GM18861 (cell line): Measurements from ENCODE around the gene SLC25A30.
A peak's percentile ranks its signal among the peaks of the same experiment; 100 is the strongest.

ENCODE experiments used
- ATAC-seq: cut with Tn5 transposase; IDR thresholded peaks from one replicate; pipeline ENCODE4 v1.9.1; 2021; ENCODE audit not compliant: unreplicated experiment

Gene SLC25A30

DNA sequence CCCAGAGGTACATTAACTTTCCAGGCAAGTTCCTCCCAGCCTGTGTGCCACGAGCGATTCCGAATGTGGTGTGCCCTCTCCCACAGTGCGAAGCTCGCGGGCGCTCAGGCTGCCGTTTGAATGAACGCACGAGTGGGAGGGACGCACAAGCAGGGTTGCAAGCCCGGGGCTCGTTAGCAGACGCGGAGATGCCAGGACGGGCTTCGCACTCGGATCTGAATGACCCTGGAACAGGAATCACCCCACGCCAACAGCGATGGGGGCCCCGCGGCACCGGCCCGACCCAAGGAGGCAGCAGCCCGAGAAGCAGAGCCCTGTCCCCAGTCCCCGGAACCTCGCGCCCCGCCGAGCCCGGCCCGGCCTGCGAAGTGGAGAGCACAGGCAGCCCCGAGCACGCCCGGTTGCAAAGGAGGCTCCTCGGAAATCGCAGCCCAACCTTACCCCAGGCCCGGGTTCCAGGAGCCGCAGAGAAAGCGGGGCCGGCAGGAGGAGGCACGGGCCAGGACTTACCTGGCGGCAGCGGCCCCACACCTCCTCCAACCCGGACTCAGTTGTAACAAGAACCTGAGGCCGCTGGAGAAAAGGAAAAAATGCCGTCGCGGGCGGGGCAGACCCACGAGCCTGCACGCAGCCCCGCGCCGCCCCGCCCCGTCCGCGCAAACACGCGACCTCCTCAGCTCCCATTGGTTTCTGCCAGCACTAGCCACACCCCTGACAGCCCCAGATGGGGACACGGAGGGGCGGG is at the start of gene SLC25A30:
TSS of gene SLC25A30 (minus strand) at position 584 of the 745 bp plus-strand sequence. CDS start 6,948 bp downstream, outside the sequence.
- peak; percentile 74 for ATAC-seq

- ATAC-seq: no peak
These were observed 48.2 kb upstream of the SLC25A30 start for GRCh38 chr13:45466359-45466758.

DNA sequence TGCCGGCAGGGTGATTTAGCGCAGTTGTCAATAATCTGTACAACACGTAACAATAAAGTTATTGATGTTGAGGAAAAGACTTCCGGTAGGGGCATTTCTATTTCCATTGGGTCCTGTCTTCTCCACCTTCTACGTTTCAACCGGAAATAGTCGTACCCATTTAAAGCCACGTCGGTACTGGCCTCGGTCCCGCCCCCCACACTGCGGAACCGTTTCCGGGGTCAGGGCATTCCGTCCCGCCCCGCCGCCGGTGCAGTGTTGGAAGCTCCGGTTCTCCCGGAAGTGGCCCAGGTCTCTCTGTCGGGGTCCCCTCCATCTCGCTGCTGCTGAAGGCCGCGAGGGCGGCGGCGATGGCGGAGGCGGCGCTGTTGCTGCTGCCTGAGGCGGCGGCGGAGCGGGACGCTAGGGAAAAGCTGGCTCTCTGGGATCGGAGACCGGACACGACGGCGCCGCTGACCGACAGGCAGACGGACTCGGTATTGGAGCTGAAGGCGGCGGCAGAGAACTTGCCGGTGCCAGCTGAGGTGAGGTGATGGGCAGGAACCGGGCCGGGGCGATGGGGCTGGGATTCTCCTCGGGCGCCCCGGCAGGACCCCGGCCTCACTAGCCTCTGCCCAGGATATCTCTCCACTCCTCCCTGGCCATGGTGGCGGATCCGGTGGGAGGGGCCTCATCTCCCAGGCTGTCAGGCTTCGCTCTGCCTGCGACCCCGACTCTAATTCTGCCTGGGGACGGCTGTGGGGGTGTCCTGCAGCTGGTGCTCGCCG is 46.7 kb upstream of the SLC25A30 start, which contains the start of gene COG3:
TSS of gene COG3 (plus strand) at position 253 of the 767 bp plus-strand sequence. CDS start at position 351, 98 bp downstream.
- peak; percentile 91 for ATAC-seq

DNA sequence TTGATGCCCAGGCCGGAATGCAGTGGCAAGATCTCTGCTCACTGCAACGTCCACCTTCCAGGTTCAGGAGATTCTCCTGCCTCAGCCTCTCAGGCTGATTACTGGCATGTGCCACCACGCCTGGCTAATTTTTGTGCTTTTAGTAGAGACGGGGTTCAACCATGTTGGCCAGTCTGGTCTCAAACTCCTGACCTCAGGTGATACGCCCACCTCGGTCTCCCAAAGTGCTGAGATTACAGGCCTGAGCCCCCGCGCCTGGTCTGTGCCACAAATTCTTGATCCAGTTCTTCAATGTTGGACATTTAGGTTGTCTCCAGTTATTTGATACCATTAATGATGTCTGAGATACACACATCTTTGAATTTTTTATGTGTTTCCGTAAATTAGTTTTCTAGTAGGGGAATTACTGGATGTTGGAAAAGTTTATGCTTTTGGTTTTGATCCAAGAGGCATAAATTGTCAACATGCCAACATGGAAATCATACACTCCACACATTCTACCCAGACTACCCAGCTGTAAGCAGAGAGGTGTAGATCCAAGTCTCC is 46.0 kb upstream of the SLC25A30 start:
- no peak for ATAC-seq

- no peak for ATAC-seq
These were observed 38.2 kb upstream of the SLC25A30 start for GRCh38 chr13:45456196-45456972.

- no peak for ATAC-seq
These were observed 36.0 kb upstream of the SLC25A30 start for GRCh38 chr13:45454204-45454603.

DNA sequence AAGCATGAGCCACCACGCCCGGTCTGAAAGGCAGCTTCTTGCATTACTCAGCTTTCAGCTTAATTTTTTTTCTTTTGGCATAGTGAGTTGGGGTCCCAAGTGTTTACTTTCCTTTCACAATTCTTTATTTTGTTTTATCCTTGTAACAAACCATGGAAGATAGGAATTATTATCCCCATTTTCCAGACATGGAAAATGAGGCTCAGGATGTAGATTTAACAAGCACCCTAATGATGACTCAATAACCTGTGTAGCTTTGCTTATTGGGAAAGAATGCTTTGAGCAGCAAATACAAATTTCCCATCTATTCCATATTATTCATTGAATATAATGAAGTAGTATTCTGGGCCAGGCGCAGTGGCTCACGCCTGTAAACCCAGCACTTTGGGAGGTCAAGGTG is 33.1 kb upstream of the SLC25A30 start:
- ATAC-seq: no peak

- no peak for ATAC-seq
These were observed 30.9 kb upstream of the SLC25A30 start for GRCh38 chr13:45448965-45449559.

- ATAC-seq: no peak
These were observed 29.0 kb upstream of the SLC25A30 start for GRCh38 chr13:45447050-45447661.

GRCh38 chr13:45446181-45446580 is 28.0 kb upstream of the SLC25A30 start:
- ATAC-seq: no peak

- no peak for ATAC-seq
These were observed 26.9 kb upstream of the SLC25A30 start for GRCh38 chr13:45445053-45445452.

- ATAC-seq: no peak
These were observed 23.5 kb upstream of the SLC25A30 start for GRCh38 chr13:45441633-45442032.

DNA sequence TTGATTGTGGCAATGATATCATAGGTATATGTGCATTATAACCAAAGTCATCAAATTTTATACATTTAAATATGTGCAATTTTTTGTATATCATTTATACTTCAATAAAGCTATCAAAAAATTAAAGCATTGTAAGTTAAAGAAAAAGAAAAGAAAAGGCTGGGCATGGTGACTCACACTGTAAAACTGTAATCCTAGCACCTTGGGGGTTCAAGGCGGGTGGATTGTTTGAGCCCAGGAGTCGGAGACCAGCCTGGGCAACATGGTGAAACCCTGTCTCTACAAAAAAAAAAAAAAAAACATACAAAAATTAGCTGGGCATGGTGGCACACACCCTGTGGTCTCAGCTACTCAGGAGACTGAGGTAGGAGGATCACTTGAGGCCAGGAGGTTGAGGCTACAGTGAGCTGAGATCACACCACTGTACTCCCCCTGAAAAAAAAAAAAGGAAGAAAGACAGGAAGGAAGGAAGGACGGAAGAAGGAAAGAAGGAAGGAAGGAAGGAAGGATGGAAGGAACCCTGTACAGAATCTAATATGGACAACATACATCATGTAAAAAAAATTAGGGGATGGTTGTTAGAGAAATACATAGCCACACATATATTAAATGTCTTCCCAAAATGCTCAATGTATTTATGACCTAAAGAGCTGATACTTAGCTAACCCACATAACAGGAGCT is 21.7 kb upstream of the SLC25A30 start:
- no peak for ATAC-seq

DNA sequence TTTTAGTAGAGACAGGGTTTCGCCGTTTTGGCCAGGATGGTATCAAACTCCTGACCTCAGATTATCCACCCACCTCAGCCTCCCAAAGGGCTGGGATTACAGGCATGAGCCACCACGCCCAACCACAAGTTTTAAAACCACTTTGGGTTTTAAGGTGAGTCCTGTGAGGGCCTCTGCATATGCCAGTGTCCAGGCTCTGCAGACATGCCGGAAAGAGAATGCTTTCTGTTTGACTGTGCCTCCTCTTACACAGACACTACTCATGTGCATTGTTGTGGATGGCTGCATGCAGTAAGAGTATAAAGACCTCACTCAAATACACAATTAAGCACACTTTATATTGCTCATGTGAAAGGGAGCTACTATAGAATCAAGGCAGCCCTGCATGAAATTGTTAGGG is 20.8 kb upstream of the SLC25A30 start:
- no peak for ATAC-seq

DNA sequence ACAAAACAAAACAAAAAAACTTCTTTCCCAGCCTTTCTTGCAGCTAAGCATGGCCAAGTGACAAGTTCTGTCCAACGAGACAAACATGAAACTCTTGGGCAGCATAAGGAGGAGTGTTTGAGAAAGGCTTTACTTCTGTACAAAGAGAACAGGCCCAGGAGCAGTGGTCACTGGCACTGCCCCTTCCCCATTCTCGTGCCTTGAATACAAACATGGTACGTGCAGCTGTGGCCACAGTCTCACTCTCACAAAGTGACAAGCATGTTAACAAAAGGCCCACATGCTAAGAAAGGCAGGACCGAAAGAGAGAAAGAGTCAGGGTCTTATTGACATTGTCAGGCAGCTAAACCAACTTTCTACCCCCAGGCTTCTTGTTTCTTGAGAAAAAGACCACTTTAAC is 19.8 kb upstream of the SLC25A30 start:
- no peak for ATAC-seq

DNA sequence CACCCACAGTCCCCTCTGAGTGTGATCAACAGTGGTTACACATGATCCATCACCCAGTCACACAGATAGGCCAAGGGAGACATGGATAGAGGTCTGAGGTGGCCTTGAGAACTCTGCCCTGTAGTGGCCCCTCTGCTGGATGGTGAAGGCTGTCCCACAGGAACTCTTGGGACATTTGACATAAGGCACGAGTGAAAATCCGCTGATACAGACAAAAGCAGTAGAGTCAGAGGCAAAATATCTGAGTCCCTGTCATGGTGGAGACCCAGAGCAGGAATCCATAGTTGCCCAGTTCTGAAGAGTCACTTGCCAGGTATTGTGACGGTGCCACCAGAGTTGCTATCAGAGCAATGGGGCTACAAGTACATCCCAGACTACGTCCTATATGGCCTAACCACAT is 18.8 kb upstream of the SLC25A30 start:
- no peak for ATAC-seq

DNA sequence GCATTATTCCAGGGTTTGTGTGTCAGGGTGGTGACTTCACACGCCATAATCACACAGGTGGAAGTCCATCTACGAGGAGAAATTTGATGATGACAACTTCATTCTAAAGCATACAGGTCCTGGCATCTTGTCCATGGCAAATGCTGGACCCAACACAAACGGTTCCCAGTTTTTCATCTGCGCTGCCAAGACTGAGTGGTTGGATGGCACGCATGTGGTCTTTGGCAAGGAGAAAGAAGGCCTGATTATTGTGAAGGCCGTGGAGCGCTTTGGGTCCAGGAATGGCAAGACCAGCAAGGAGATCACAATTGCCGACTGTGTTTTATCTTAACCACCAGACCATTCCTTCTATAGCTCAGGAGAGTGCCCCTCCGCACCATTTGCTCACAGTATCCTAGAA is 18.2 kb upstream of the SLC25A30 start:
- no peak for ATAC-seq

DNA sequence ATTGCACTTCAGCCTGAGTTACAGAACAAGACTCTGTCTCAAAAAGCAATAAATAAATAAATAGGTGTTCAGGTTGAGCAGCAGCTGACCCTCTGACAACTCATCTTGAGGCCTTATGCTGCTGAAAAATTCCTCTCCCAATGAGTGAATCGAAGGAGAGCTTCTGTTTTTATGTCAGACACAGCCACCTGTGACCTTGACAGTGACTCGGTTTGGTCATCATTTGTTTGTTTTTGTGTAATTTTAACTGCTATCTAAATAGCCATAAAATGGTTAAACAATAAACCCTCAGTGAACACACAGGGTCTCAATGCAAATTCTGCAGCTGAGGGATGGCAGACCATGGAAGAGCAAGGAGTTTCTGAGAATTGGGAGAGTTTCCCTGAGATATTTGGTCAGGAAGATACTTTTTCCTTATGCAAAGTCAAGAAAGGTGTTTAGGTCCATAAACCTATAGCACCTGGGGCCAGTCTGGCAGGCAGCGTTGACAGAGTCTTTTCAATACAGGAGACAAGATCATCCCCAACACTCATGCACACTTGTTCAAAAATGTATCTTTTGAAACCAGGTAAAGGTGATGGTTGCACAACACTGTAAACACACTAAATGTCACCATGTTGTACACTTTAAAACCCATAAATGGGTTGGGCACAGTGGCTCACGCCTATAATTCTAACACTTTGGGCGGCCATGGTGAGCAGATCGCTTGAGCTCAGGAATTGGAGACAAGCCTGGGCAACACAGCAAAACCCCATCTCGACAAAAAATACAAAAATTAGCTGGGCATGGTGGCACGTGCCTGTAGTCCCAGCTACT is 16.6 kb upstream of the SLC25A30 start:
- no peak for ATAC-seq

DNA sequence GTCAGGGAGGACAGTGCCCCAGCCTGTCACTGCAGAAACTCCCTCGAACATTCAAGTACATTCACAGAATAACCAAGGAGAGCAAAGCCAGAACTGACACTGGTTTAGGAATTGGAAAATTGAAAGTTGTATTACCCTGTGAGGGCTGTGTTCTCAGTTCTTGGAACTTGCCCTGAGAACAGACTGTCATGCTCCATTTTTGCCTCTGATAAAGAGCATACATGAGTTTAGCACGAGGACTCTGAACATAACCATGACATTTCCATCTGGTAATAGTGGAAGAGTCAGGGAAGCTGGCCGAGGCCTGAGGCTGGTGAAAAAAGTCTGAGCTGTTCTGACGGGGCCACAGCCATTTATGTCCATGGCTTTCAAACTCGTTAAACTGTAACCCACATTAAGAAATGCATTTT is 15.2 kb upstream of the SLC25A30 start:
- ATAC-seq: no peak
